ENCODE measurements around the gene NEDD9.

NEDD9 gene

GRCh38 chr6:11177271-11177670 is 55.2 kb downstream of the NEDD9 start (continued):
- TF ChIP-seq POU6F1 (CRISPR knock-in tag; IDR thresholded peaks at IDR 0.05; ENCODE audit: borderline replicate concordance, low read depth) (no peak), ZC3H10 (CRISPR knock-in tag; IDR thresholded peaks at IDR 0.05) (no peak), BACH2 (CRISPR knock-in tag; IDR thresholded peaks at IDR 0.05; ENCODE audit: borderline replicate concordance) (no peak)

GRCh38 chr6:11174242-11174611 is 58.2 kb downstream of the NEDD9 start:
- TF ChIP-seq ZC3H10 (CRISPR knock-in tag; IDR thresholded peaks at IDR 0.05) (no peak), CSRNP3 (CRISPR knock-in tag; IDR thresholded peaks at IDR 0.05) (no peak), PPARA (CRISPR knock-in tag; IDR thresholded peaks at IDR 0.05; ENCODE audit: borderline replicate concordance) (no peak), ZNF8 (CRISPR knock-in tag; IDR thresholded peaks at IDR 0.05) (no peak), TSHZ2 (CRISPR knock-in tag; IDR thresholded peaks at IDR 0.05) (no peak), GLIS3 (CRISPR knock-in tag; IDR thresholded peaks at IDR 0.05) (no peak), ZNF565 (CRISPR knock-in tag; conservative IDR thresholded peaks at IDR 0.05; ENCODE audit: low read depth) (no peak), POU6F1 (CRISPR knock-in tag; IDR thresholded peaks at IDR 0.05; ENCODE audit: borderline replicate concordance, low read depth) (no peak), TCF4 (CRISPR knock-in tag; IDR thresholded peaks at IDR 0.05; ENCODE audit: borderline replicate concordance) (no peak), ZFP3 (CRISPR knock-in tag; IDR thresholded peaks at IDR 0.05) (no peak), SNAI2 (CRISPR knock-in tag; IDR thresholded peaks at IDR 0.05) (no peak), ZNF70 (CRISPR knock-in tag; IDR thresholded peaks at IDR 0.05) (no peak), ESRRG (CRISPR knock-in tag; IDR thresholded peaks at IDR 0.05) (no peak), RARB (CRISPR knock-in tag; IDR thresholded peaks at IDR 0.05) (no peak), ARNTL (CRISPR knock-in tag; IDR thresholded peaks at IDR 0.05; ENCODE audit: borderline replicate concordance, low read depth) (no peak)

GRCh38 chr6:11172501-11173327 is 59.8 kb downstream of the NEDD9 start:
- TF ChIP-seq TSHZ2 (CRISPR knock-in tag; IDR thresholded peaks at IDR 0.05): no peak
- no peak for TF ChIP-seq PPARA (CRISPR knock-in tag; IDR thresholded peaks at IDR 0.05; ENCODE audit: borderline replicate concordance)
- TF ChIP-seq ZFP30 (CRISPR knock-in tag; IDR thresholded peaks at IDR 0.05): no peak
- TF ChIP-seq CSDC2 (CRISPR knock-in tag; IDR thresholded peaks at IDR 0.05): no peak
- TF ChIP-seq CSRNP3 (CRISPR knock-in tag; IDR thresholded peaks at IDR 0.05): no peak
- TF ChIP-seq RARB (CRISPR knock-in tag; IDR thresholded peaks at IDR 0.05): no peak
- no peak for TF ChIP-seq POU6F1 (CRISPR knock-in tag; IDR thresholded peaks at IDR 0.05; ENCODE audit: borderline replicate concordance, low read depth)
- TF ChIP-seq ARNTL (CRISPR knock-in tag; IDR thresholded peaks at IDR 0.05; ENCODE audit: borderline replicate concordance, low read depth): no peak
- no peak for TF ChIP-seq TCF4 (CRISPR knock-in tag; IDR thresholded peaks at IDR 0.05; ENCODE audit: borderline replicate concordance)
- no peak for TF ChIP-seq ZNF8 (CRISPR knock-in tag; IDR thresholded peaks at IDR 0.05)
- TF ChIP-seq GLIS3 (CRISPR knock-in tag; IDR thresholded peaks at IDR 0.05): no peak
- no peak for TF ChIP-seq PATZ1 (CRISPR knock-in tag; IDR thresholded peaks at IDR 0.05; ENCODE audit: borderline replicate concordance)
- TF ChIP-seq ZNF70 (CRISPR knock-in tag; IDR thresholded peaks at IDR 0.05): no peak
- no peak for TF ChIP-seq ZFP3 (CRISPR knock-in tag; IDR thresholded peaks at IDR 0.05)
- peak; percentile 63 for ATAC-seq

More at GRCh38 chr6:11174242-11174611, 58.2 kb downstream of the NEDD9 start:
- ATAC-seq: no peak

All from SK-N-SH treated with all-trans-retinoic acid at 6 μM for 48 hours (cell line).